Upper lobe of right lung (tissue), 1 donor: ENCODE data around the gene MGAT1. TPM values are rescaled to one million over a fixed set of nuclear protein-coding genes. Genes with fewer than 3 reads are reported as not detected.

ENCODE experiments used
- ATAC-seq: fragments of 200-7000 bp; cut with Tn5 transposase; one replicate; pipeline ENCODE4 v1.9.1; 2020; ENCODE audit warnings: mild to moderate bottlenecking, moderate library complexity
- DNase-seq: peaks from one replicate; pipeline ENCODE4 v3.0.0-alpha.2; 2020
- H3K27ac ChIP-seq: fragments of 200-600 bp; one replicate; pipeline ENCODE4 v1.8.0; 2022
- H3K27me3 ChIP-seq: fragments of 200-600 bp; one replicate; pipeline ENCODE4 v1.8.0; 2022; ENCODE audit warnings: mild to moderate bottlenecking
- H3K36me3 ChIP-seq: fragments of 200-600 bp; one replicate; pipeline ENCODE4 v1.8.0; 2022
- H3K4me1 ChIP-seq: fragments of 200-600 bp; one replicate; pipeline ENCODE4 v1.8.0; 2022
- H3K4me3 ChIP-seq: fragments of 200-600 bp; one replicate; pipeline ENCODE4 v1.8.0; 2022; ENCODE audit warnings: mild to moderate bottlenecking
- H3K9me3 ChIP-seq: fragments of 200-600 bp; one replicate; pipeline ENCODE4 v1.8.0; 2022
- intact Hi-C: fragments of 100-400 bp; cut with DNase I; formaldehyde crosslinking; loops from one replicate; pipeline ENCODE4 v1.11.0; 2022
- total RNA-seq: library from RNA; stranded (reverse); fragmentation: NEBNext Ultra II Directional; extraction: Animal tissue kit (Norgen Biotek cat#: 25700); gene quantifications from one replicate; pipeline ENCODE4 v1.2.1, GENCODE V29; 2021
- TF ChIP-seq, protein P1 (sequence below): fragments of 200-600 bp; IDR thresholded peaks from one replicate; pipeline ENCODE4 v1.8.0; 2022; ENCODE audit warnings: antibody characterized with exemption
- donor health status: DM: no; HTN: yes; CAD: no; lungs with severe emphysema.

Gene MGAT1
- total RNA-seq, 1 donor from 2014 or later = 216 TPM

DNA sequence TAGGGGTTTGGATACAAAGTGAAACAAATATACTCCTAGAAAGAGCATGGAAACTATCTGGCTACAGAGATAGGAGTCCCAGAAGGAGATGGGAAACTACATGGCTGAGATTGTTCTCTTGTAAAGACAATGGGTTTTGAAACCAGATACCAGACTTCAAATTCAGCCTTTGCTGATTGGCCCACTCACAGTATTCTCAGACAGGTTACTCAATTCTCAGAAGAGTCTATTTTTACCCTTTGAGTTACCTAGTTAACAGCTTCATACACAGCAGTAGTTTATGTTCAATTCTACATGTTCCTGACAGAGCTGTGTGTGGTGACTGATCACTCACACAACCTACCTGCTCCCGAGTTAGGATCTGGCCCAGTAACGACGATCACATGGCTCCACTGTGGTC is 44.4 kb upstream of the MGAT1 start:
- Histone ChIP-seq H3K36me3 (peaks cover 31% of the 10 kb centered on the region), H3K4me3 (no peak overlapping the region), H3K4me1 (no peaks in the 10 kb centered on the region), H3K9me3 (no peaks in the 10 kb centered on the region), H3K27me3 (no peaks in the 10 kb centered on the region), H3K27ac (no peak overlapping the region)
- intact Hi-C loops = no loop called here
- TF ChIP-seq, protein P1, sequence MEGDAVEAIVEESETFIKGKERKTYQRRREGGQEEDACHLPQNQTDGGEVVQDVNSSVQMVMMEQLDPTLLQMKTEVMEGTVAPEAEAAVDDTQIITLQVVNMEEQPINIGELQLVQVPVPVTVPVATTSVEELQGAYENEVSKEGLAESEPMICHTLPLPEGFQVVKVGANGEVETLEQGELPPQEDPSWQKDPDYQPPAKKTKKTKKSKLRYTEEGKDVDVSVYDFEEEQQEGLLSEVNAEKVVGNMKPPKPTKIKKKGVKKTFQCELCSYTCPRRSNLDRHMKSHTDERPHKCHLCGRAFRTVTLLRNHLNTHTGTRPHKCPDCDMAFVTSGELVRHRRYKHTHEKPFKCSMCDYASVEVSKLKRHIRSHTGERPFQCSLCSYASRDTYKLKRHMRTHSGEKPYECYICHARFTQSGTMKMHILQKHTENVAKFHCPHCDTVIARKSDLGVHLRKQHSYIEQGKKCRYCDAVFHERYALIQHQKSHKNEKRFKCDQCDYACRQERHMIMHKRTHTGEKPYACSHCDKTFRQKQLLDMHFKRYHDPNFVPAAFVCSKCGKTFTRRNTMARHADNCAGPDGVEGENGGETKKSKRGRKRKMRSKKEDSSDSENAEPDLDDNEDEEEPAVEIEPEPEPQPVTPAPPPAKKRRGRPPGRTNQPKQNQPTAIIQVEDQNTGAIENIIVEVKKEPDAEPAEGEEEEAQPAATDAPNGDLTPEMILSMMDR = no peak
- ATAC-seq (no peak), DNase-seq (no peak)

DNA sequence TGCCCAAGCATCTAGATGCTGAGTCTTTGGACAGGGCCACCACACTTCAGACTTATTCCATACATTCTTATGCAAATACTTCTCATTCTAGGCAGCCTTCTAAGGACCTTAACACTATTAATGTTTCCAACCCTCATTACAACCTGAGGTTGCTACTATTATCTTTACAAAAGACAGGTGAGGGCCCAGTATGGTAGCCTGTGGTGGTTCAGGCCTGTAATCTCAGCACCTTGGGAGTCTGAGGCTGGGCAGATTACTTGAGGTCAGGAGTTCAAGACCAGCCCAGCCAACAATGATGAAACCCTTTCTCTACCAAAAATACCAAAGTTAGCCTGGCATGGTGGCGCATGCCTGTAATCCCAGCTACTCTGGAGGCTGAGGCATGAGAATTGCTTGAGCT is 42.3 kb upstream of the MGAT1 start:
- TF ChIP-seq, protein P1 = no peak
- no peaks in the 10 kb centered on the region for H3K27me3 ChIP-seq
- H3K36me3 ChIP-seq = peaks cover 9% of the 10 kb centered on the region
- H3K4me1 ChIP-seq = no peaks in the 10 kb centered on the region
- DNase-seq = no peak
- H3K9me3 ChIP-seq = no peaks in the 10 kb centered on the region
- intact Hi-C loops = no loop called here
- no peak overlapping the region for H3K27ac ChIP-seq
- H3K4me3 ChIP-seq = no peak overlapping the region
- no peak for ATAC-seq

DNA sequence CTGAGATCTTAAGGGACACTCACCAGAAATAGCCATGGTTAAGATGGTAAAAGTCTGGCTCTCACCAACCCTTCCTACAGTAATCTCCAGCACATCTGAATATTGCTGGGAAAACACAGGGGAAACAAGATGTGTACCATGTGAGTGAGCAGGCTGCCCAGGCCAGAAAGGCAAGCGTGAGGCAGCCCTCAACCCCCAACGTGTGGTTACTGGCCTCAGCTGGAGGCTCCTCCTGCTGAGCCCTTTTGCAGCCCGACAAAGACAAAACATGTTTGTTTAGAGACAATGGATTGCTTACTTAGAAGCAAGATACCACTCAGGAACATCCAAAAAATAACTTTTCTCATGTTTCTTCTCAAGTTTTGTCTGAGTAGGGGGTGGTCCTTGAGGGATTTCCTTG is 41.8 kb upstream of the MGAT1 start:
- ATAC-seq = no peak
- no peaks in the 10 kb centered on the region for H3K4me1 ChIP-seq
- TF ChIP-seq, protein P1 = no peak

DNA sequence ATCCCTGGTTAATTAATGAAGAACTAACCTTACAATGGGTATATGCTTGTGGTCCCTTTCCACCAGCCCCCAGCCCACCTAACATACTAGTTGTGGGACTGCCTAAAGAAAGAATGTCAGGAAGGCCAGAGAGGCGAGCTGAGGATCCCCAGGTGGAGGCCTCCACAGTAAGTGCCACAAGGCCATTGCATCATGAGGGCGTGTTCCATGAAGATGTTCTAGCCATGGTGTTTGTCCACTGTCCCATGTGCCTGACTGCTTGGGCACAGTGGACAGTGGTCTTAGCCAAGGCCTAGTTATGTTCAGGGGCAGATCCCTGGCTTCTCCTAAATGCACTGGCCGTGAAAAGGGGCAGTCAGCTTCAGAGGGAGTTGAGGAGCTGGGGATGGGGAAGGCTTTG is 37.3 kb upstream of the MGAT1 start:
- Histone ChIP-seq H3K9me3 (no peaks in the 10 kb centered on the region), H3K27ac (no peak overlapping the region), H3K4me3 (no peak overlapping the region), H3K27me3 (no peaks in the 10 kb centered on the region), H3K36me3 (peaks cover 30% of the 10 kb centered on the region), H3K4me1 (no peaks in the 10 kb centered on the region)
- intact Hi-C loops = no loop called here
- DNase-seq = no peak
- ATAC-seq = peak; percentile 28
- TF ChIP-seq, protein P1 = no peak

More for the DNA sequence above, 41.8 kb upstream of the MGAT1 start:
- intact Hi-C loops = no loop called here
- Histone ChIP-seq H3K27me3 (no peaks in the 10 kb centered on the region), H3K4me3 (no peak overlapping the region), H3K9me3 (no peaks in the 10 kb centered on the region), H3K27ac (no peak overlapping the region), H3K36me3 (peaks cover 5% of the 10 kb centered on the region)
- no peak for DNase-seq

DNA sequence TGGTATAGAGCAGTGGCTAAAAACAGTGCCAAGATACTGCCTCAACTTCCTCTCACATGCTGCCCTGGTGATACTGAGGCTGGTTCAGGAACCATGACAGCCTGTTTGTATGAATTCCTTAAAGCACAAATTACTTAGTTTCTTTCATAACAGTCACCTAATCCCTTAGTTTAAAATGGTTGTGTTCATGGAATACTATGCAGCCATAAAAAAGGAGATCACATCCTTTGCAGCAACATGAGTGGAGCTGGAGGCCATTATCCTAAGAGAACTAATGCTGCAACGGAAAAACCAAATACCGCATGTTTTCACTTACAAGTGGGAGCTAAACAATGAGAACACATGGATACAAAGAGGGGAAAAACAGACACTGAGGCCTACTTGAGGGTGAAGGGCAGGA is 36.6 kb upstream of the MGAT1 start:
- TF ChIP-seq, protein P1 = no peak
- no peaks in the 10 kb centered on the region for H3K4me1 ChIP-seq
- ATAC-seq (no peak), DNase-seq (no peak)
- no peaks in the 10 kb centered on the region for H3K9me3 ChIP-seq
- no peak overlapping the region for H3K4me3 ChIP-seq
- intact Hi-C loops = no loop called here
- H3K27ac ChIP-seq = no peak overlapping the region
- H3K27me3 ChIP-seq = no peaks in the 10 kb centered on the region
- peaks cover 31% of the 10 kb centered on the region for H3K36me3 ChIP-seq

DNA sequence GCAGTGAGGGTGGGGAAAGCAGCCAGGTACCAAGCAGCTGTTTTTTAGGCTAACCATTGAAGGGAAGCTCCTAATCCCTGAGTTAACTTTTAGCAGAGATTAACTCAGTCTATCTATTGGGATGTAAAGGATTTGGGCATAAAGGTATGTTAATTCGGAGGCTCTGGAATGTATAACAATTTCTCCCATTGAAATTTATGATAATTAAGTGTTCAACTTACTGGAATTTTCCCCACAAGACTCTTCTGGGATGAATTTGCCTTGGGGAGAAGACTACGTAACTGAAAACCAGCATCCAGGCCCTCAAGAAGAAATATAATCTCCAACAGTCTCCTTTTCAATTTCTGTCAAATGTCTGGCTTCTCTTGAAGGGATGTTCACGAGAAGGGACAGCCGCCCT is 34.9 kb upstream of the MGAT1 start:
- H3K27ac ChIP-seq = no peak overlapping the region
- peaks cover 31% of the 10 kb centered on the region for H3K36me3 ChIP-seq
- no peaks in the 10 kb centered on the region for H3K9me3 ChIP-seq
- intact Hi-C loops = no loop called here
- no peak overlapping the region for H3K4me3 ChIP-seq
- TF ChIP-seq, protein P1 = no peak
- H3K4me1 ChIP-seq = peaks cover 8% of the 10 kb centered on the region
- H3K27me3 ChIP-seq = no peaks in the 10 kb centered on the region
- ATAC-seq (no peak), DNase-seq (no peak)
